A673 (cell line): ENCODE data around the gene PTPRR. TPM values are rescaled to one million over a fixed set of nuclear protein-coding genes. Genes with fewer than 3 reads are reported as not detected.
A peak's percentile ranks its signal among the peaks of the same experiment; 100 is the strongest.

ENCODE experiments used
- BruUV-seq: library from RNA; stranded (reverse); fragments of 400-500 nt; replicated peaks from 2 replicates; lab custom pipeline; 2021; lab: Mats Ljungman, UMichigan
- CTCF ChIA-PET: fragments of 300-600 bp; sonication (Branson Sonifier 250); formaldehyde crosslinking; loops from one replicate; lab custom pipeline; 2022; ENCODE audit warnings: antibody characterized with exemption; lab: Charles Lee
- POLR2A ChIA-PET: fragments of 300-600 bp; sonication (Branson Sonifier 250); formaldehyde crosslinking; loops from one replicate; lab custom pipeline; 2022; ENCODE audit warnings: antibody characterized with exemption; ENCODE audit not compliant: low non-redundant PET; lab: Charles Lee
- DNase-seq: peaks from one replicate; pipeline ENCODE4 v3.0.0-alpha.2; 2015; ENCODE audit warnings: low spot score
- H3K27ac ChIP-seq: fragments of 200-600 bp; sonication (generic); 2 replicates; pipeline ENCODE4 v1.5.1; 2016; ENCODE audit warnings: mixed run types, low read depth, mild to moderate bottlenecking, mixed read lengths, antibody characterized with exemption, low read length; ENCODE audit not compliant: poor library complexity, severe bottlenecking
- H3K27me3 ChIP-seq: fragments of 200-600 bp; sonication (generic); replicated peaks from 2 replicates; pipeline ENCODE4 v1.6.1; 2017; ENCODE audit warnings: mixed run types, low read depth, mild to moderate bottlenecking, mixed read lengths, antibody characterized with exemption, low read length; ENCODE audit not compliant: insufficient read depth, poor library complexity
- H3K36me3 ChIP-seq: fragments of 200-600 bp; sonication (generic); 2 replicates; pipeline ENCODE4 v1.6.1; 2016; ENCODE audit warnings: mixed run types, mild to moderate bottlenecking, mixed read lengths, antibody characterized with exemption, low read length; ENCODE audit not compliant: insufficient read depth, poor library complexity, severe bottlenecking
- H3K4me1 ChIP-seq: fragments of 200-600 bp; sonication (generic); 2 replicates; pipeline ENCODE4 v1.6.1; 2017; ENCODE audit warnings: mixed run types, mild to moderate bottlenecking, mixed read lengths, antibody characterized with exemption, low read length; ENCODE audit not compliant: insufficient read depth, poor library complexity, severe bottlenecking
- H3K4me3 ChIP-seq: fragments of 200-600 bp; sonication (generic); 2 replicates; pipeline ENCODE4 v1.5.1; 2016; ENCODE audit warnings: low read depth, mixed run types, mild to moderate bottlenecking, mixed read lengths, low read length; ENCODE audit not compliant: poor library complexity, severe bottlenecking
- H3K9me3 ChIP-seq: fragments of 200-600 bp; sonication (generic); 2 replicates; pipeline ENCODE4 v1.6.1; 2016; ENCODE audit warnings: mixed run types, low read depth, mild to moderate bottlenecking, mixed read lengths, antibody characterized with exemption, low read length; ENCODE audit not compliant: poor library complexity, severe bottlenecking
- EZH2 ChIP-seq: fragments of 200-600 bp; sonication (generic); IDR thresholded peaks from 2 replicates; pipeline ENCODE4 v1.6.1; 2017; ENCODE audit warnings: borderline replicate concordance, low read depth, mild to moderate bottlenecking, mixed read lengths, antibody characterized with exemption, low read length; ENCODE audit not compliant: poor library complexity, severe bottlenecking
- intact Hi-C: fragments of 100-400 bp; cut with micrococcal nuclease; formaldehyde crosslinking; loops from one replicate; pipeline ENCODE4 v1.10.0; 2022; ENCODE audit not compliant: unreplicated experiment
- total RNA-seq: library from RNA; stranded (reverse); gene quantifications from 2 replicates; pipeline ENCODE4 v1.2.3, GENCODE V29; 2021
- TF ChIP-seq, protein P1 (sequence below): fragments of 300-800, 200-600 bp; sonication (generic); conservative IDR thresholded peaks from 2 replicates; pipeline ENCODE4 v1.5.1; 2017; ENCODE audit warnings: low read depth, mild to moderate bottlenecking, antibody characterized with exemption, low read length, moderate library complexity, mixed read lengths

The PTPRR gene
- total RNA-seq, 1 experiment from 2014 or later = not detected

DNA sequence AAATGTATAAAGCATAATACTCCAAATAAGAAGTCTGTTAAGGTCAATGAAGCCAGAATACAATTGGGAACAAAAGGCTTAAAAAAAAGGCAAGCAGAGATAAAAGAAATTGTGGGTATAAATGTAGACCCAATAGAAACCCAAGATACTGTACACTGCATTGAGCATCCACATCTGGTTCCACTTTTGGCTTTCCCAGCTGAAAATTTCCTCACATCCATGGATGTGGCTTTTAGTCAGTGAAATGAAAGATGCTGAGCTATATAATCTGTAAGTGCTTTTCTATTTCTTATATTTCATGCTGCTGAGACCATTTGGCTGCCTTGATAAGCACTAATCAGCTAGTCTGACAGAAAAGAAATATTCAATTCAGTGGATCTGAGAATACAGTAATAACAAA, 83.5 kb downstream of the PTPRR start:
- BruUV-seq = no TSS peak
- CTCF ChIA-PET = no interaction called here
- intact Hi-C loops = no loop called here
- Histone ChIP-seq H3K9me3 (no peaks in the 10 kb centered on the region), H3K4me1 (no peaks in the 10 kb centered on the region), H3K27ac (no peak overlapping the region), H3K4me3 (no peak overlapping the region), H3K36me3 (no peaks in the 10 kb centered on the region), H3K27me3 (no peaks in the 10 kb centered on the region)
- DNase-seq = no peak
- no peak for TF ChIP-seq EZH2
- TF ChIP-seq, protein P1, sequence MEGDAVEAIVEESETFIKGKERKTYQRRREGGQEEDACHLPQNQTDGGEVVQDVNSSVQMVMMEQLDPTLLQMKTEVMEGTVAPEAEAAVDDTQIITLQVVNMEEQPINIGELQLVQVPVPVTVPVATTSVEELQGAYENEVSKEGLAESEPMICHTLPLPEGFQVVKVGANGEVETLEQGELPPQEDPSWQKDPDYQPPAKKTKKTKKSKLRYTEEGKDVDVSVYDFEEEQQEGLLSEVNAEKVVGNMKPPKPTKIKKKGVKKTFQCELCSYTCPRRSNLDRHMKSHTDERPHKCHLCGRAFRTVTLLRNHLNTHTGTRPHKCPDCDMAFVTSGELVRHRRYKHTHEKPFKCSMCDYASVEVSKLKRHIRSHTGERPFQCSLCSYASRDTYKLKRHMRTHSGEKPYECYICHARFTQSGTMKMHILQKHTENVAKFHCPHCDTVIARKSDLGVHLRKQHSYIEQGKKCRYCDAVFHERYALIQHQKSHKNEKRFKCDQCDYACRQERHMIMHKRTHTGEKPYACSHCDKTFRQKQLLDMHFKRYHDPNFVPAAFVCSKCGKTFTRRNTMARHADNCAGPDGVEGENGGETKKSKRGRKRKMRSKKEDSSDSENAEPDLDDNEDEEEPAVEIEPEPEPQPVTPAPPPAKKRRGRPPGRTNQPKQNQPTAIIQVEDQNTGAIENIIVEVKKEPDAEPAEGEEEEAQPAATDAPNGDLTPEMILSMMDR = no peak
- POLR2A ChIA-PET = no interaction called here

GRCh38 chr12:70835948-70836347, 84.6 kb downstream of the PTPRR start:
- TF ChIP-seq EZH2 = no peak
- TF ChIP-seq, protein P1 = no peak
- BruUV-seq = no TSS peak
- Histone ChIP-seq H3K4me3 (no peak overlapping the region), H3K36me3 (no peaks in the 10 kb centered on the region), H3K4me1 (no peaks in the 10 kb centered on the region), H3K27me3 (no peaks in the 10 kb centered on the region), H3K9me3 (no peaks in the 10 kb centered on the region), H3K27ac (no peak overlapping the region)
- intact Hi-C loops = no loop called here
- DNase-seq = no peak
- POLR2A ChIA-PET = no interaction called here
- CTCF ChIA-PET = interaction anchor here (0.7 kb wide), 1 partner anchor 88 kb away, joined by 3 read pairs; no protein-coding TSS in a partner anchor

DNA sequence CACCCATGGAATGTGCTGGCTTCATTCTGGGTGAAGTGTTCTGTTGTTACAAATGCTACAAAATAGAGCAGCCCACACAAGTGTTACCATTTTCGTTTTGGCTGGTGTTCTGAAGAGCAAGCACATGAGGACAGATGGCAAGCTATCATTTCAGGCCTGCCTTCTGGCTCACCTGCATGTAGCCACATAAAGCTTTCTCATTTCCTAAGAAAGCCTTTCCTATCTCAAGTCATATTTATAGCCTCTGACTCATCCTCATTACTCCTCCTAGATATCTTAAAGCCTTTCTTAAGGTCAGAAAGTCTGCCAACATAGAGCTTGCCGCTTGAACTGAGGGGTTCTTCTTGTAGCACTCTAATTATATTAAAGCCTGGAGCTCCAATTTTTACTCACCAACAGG, 89.0 kb downstream of the PTPRR start:
- intact Hi-C loops = no loop called here
- ChIA-PET CTCF (no interaction called here), POLR2A (no interaction called here)
- Histone ChIP-seq H3K36me3 (no peaks in the 10 kb centered on the region), H3K9me3 (no peaks in the 10 kb centered on the region), H3K27me3 (no peaks in the 10 kb centered on the region), H3K27ac (no peak overlapping the region), H3K4me1 (no peaks in the 10 kb centered on the region), H3K4me3 (no peak overlapping the region)
- BruUV-seq = no TSS peak
- peak; percentile 18 for DNase-seq
- TF ChIP-seq, protein P1 = no peak
- no peak for TF ChIP-seq EZH2
